ENCODE data around the gene CDC25A. TPM values are rescaled to one million over a fixed set of nuclear protein-coding genes. Genes with fewer than 3 reads are reported as not detected.

The CDC25A gene
- total RNA-seq, 1 donor from 2014 or later = 52.6 TPM

- intact Hi-C loops (cut with micrococcal nuclease) = loop anchor here (1.0 kb wide), 5 partner anchors 63 to 630 kb away; no protein-coding TSS in a partner anchor
- no peak overlapping the region for H3K4me3 Mint-ChIP-seq
- no peaks in the 10 kb centered on the region for H3K9me3 Mint-ChIP-seq
- H3K4me1 Mint-ChIP-seq (ENCODE audit: low read depth) = peaks cover 10% of the 10 kb centered on the region
- no peak overlapping the region for H3K27ac Mint-ChIP-seq
- no peaks in the 10 kb centered on the region for H3K36me3 Mint-ChIP-seq (ENCODE audit: low read depth)
- H3K27me3 Mint-ChIP-seq (ENCODE audit: insufficient read depth) = no peaks in the 10 kb centered on the region
- DNase-seq (ENCODE audit: low spot score) = no peak
These were observed 36.3 kb downstream of the CDC25A start for GRCh38 chr3:48151807-48152427.

- Mint-ChIP-seq H3K27me3 (ENCODE audit: insufficient read depth) (no peaks in the 10 kb centered on the region), H3K27ac (no peak overlapping the region), H3K4me1 (ENCODE audit: low read depth) (peaks cover 10% of the 10 kb centered on the region), H3K4me3 (no peak overlapping the region), H3K9me3 (no peaks in the 10 kb centered on the region), H3K36me3 (ENCODE audit: low read depth) (no peaks in the 10 kb centered on the region)
- intact Hi-C loops (cut with micrococcal nuclease) = loop anchor here (1.0 kb wide), 5 partner anchors 62 to 629 kb away; no protein-coding TSS in a partner anchor
- DNase-seq (ENCODE audit: low spot score) = peak; percentile 49
These were observed 37.0 kb downstream of the CDC25A start for GRCh38 chr3:48151058-48151806.

GRCh38 chr3:48143992-48144391 lies 44.2 kb downstream of the CDC25A start:
- Mint-ChIP-seq H3K27me3 (ENCODE audit: insufficient read depth) (no peaks in the 10 kb centered on the region), H3K4me3 (no peak overlapping the region), H3K27ac (no peak overlapping the region), H3K4me1 (ENCODE audit: low read depth) (no peaks in the 10 kb centered on the region), H3K36me3 (ENCODE audit: low read depth) (no peaks in the 10 kb centered on the region), H3K9me3 (no peaks in the 10 kb centered on the region)
- intact Hi-C loops (cut with micrococcal nuclease) = no loop called here
- DNase-seq (ENCODE audit: low spot score) = no peak

GRCh38 chr3:48143567-48143966 lies 44.6 kb downstream of the CDC25A start:
- Mint-ChIP-seq H3K4me3 (no peak overlapping the region), H3K9me3 (no peaks in the 10 kb centered on the region), H3K27me3 (ENCODE audit: insufficient read depth) (no peaks in the 10 kb centered on the region), H3K36me3 (ENCODE audit: low read depth) (no peaks in the 10 kb centered on the region), H3K27ac (no peak overlapping the region), H3K4me1 (ENCODE audit: low read depth) (no peaks in the 10 kb centered on the region)
- intact Hi-C loops (cut with micrococcal nuclease) = no loop called here
- no peak for DNase-seq (ENCODE audit: low spot score)

GRCh38 chr3:48142316-48142870 lies 45.8 kb downstream of the CDC25A start:
- H3K27ac Mint-ChIP-seq = no peak overlapping the region
- DNase-seq (ENCODE audit: low spot score) = no peak
- H3K4me3 Mint-ChIP-seq = no peak overlapping the region
- H3K27me3 Mint-ChIP-seq (ENCODE audit: insufficient read depth) = no peaks in the 10 kb centered on the region
- H3K4me1 Mint-ChIP-seq (ENCODE audit: low read depth) = no peaks in the 10 kb centered on the region
- no peaks in the 10 kb centered on the region for H3K9me3 Mint-ChIP-seq
- intact Hi-C loops (cut with micrococcal nuclease) = no loop called here
- H3K36me3 Mint-ChIP-seq (ENCODE audit: low read depth) = no peaks in the 10 kb centered on the region

- H3K27ac Mint-ChIP-seq = no peak overlapping the region
- H3K4me1 Mint-ChIP-seq (ENCODE audit: low read depth) = no peaks in the 10 kb centered on the region
- intact Hi-C loops (cut with micrococcal nuclease) = no loop called here
- no peaks in the 10 kb centered on the region for H3K36me3 Mint-ChIP-seq (ENCODE audit: low read depth)
- H3K4me3 Mint-ChIP-seq = no peak overlapping the region
- H3K27me3 Mint-ChIP-seq (ENCODE audit: insufficient read depth) = no peaks in the 10 kb centered on the region
- H3K9me3 Mint-ChIP-seq = no peaks in the 10 kb centered on the region
- DNase-seq (ENCODE audit: low spot score) = no peak
These were observed 46.5 kb downstream of the CDC25A start for GRCh38 chr3:48141604-48142137.

- H3K4me1 Mint-ChIP-seq (ENCODE audit: low read depth) = no peaks in the 10 kb centered on the region
- no peak overlapping the region for H3K27ac Mint-ChIP-seq
- no peaks in the 10 kb centered on the region for H3K36me3 Mint-ChIP-seq (ENCODE audit: low read depth)
- H3K27me3 Mint-ChIP-seq (ENCODE audit: insufficient read depth) = no peaks in the 10 kb centered on the region
- H3K9me3 Mint-ChIP-seq = no peaks in the 10 kb centered on the region
- no peak overlapping the region for H3K4me3 Mint-ChIP-seq
- intact Hi-C loops (cut with micrococcal nuclease) = no loop called here
- no peak for DNase-seq (ENCODE audit: low spot score)
These were observed 47.1 kb downstream of the CDC25A start for GRCh38 chr3:48140936-48141603.

GRCh38 chr3:48140336-48140757 lies 47.9 kb downstream of the CDC25A start:
- no peaks in the 10 kb centered on the region for H3K4me1 Mint-ChIP-seq (ENCODE audit: low read depth)
- no peak for DNase-seq (ENCODE audit: low spot score)
- no peaks in the 10 kb centered on the region for H3K36me3 Mint-ChIP-seq (ENCODE audit: low read depth)
- no peak overlapping the region for H3K4me3 Mint-ChIP-seq
- H3K27ac Mint-ChIP-seq = no peak overlapping the region
- H3K9me3 Mint-ChIP-seq = no peaks in the 10 kb centered on the region
- no peaks in the 10 kb centered on the region for H3K27me3 Mint-ChIP-seq (ENCODE audit: insufficient read depth)
- intact Hi-C loops (cut with micrococcal nuclease) = no loop called here

GRCh38 chr3:48137425-48137999 lies 50.7 kb downstream of the CDC25A start:
- no peaks in the 10 kb centered on the region for H3K4me1 Mint-ChIP-seq (ENCODE audit: low read depth)
- no peak overlapping the region for H3K4me3 Mint-ChIP-seq
- no peaks in the 10 kb centered on the region for H3K27me3 Mint-ChIP-seq (ENCODE audit: insufficient read depth)
- H3K36me3 Mint-ChIP-seq (ENCODE audit: low read depth) = no peaks in the 10 kb centered on the region
- no peak for DNase-seq (ENCODE audit: low spot score)
- H3K27ac Mint-ChIP-seq = no peak overlapping the region
- intact Hi-C loops (cut with micrococcal nuclease) = no loop called here
- H3K9me3 Mint-ChIP-seq = no peaks in the 10 kb centered on the region

GRCh38 chr3:48135552-48136495 lies 52.4 kb downstream of the CDC25A start:
- no peak overlapping the region for H3K27ac Mint-ChIP-seq
- no peaks in the 10 kb centered on the region for H3K27me3 Mint-ChIP-seq (ENCODE audit: insufficient read depth)
- no peaks in the 10 kb centered on the region for H3K9me3 Mint-ChIP-seq
- no peaks in the 10 kb centered on the region for H3K4me1 Mint-ChIP-seq (ENCODE audit: low read depth)
- intact Hi-C loops (cut with micrococcal nuclease) = no loop called here
- DNase-seq (ENCODE audit: low spot score) = no peak
- no peak overlapping the region for H3K4me3 Mint-ChIP-seq
- no peaks in the 10 kb centered on the region for H3K36me3 Mint-ChIP-seq (ENCODE audit: low read depth)

GRCh38 chr3:48130321-48130904 lies 57.8 kb downstream of the CDC25A start:
- no peak overlapping the region for H3K4me3 Mint-ChIP-seq
- H3K27ac Mint-ChIP-seq = no peak overlapping the region
- no peaks in the 10 kb centered on the region for H3K36me3 Mint-ChIP-seq (ENCODE audit: low read depth)
- intact Hi-C loops (cut with micrococcal nuclease) = no loop called here
- no peak for DNase-seq (ENCODE audit: low spot score)
- no peaks in the 10 kb centered on the region for H3K9me3 Mint-ChIP-seq
- H3K27me3 Mint-ChIP-seq (ENCODE audit: insufficient read depth) = no peaks in the 10 kb centered on the region
- no peaks in the 10 kb centered on the region for H3K4me1 Mint-ChIP-seq (ENCODE audit: low read depth)

Data from activated T-helper 1 cell treated with anti-CD3 and anti-CD28 coated beads, Interleukin-12 subunit alpha, Interleukin-12 subunit beta, Interleukin-2, Interleukin-4 antibody, amounts not matched to agents 30 ng/mL and 10 ng/mL and 1 ng/mL, durations not matched to agents 14 hours and 24 hours and 36 hours (primary cell).